SW 1271 (cell line): Measurements from ENCODE around the gene SNX3.
"Not testable (repeated sequence)": the region's sequence is repeated elsewhere in the genome, so short reads cannot be mapped to it uniquely, and the experiment has no call there.

Source experiments
- DNase-seq, 2 experiments: peaks; one replicate each; lab custom pipeline; 2025; lab: John Stamatoyannopoulos, UW

Gene SNX3

GRCh38 chr6:108260809-108261569 lies at the start of gene SNX3:
Gene SNX3, minus strand, starts transcription at chr6:108261040. Its CDS starts 119 bp downstream, at chr6:108260921.
- peak; percentile 87 to 94 for DNase-seq

- DNase-seq = no peak
These were observed 49.0 kb upstream of the SNX3 start for GRCh38 chr6:108309844-108310243.

GRCh38 chr6:108308641-108309040 lies 47.8 kb upstream of the SNX3 start:
- DNase-seq = not testable (repeated sequence)

GRCh38 chr6:108304646-108305045 lies 43.8 kb upstream of the SNX3 start:
- DNase-seq = no peak

GRCh38 chr6:108302386-108302785 lies 41.5 kb upstream of the SNX3 start:
- DNase-seq = no peak

GRCh38 chr6:108295676-108296075 lies 34.8 kb upstream of the SNX3 start:
- DNase-seq = no peak

GRCh38 chr6:108294727-108295625 lies 34.1 kb upstream of the SNX3 start, which contains the start of gene AFG1L:
Gene AFG1L, plus strand, starts transcription at chr6:108295054. Its CDS starts 26 bp downstream, at chr6:108295080.
- peak; percentile 83 to 87 for DNase-seq

- no peak for DNase-seq
These were observed 33.5 kb upstream of the SNX3 start for GRCh38 chr6:108294297-108294726.

GRCh38 chr6:108293527-108294296 lies 32.9 kb upstream of the SNX3 start:
- DNase-seq = no peak

- DNase-seq = not testable (repeated sequence)
These were observed 31.7 kb upstream of the SNX3 start for GRCh38 chr6:108292561-108292960.

GRCh38 chr6:108291091-108291490 lies 30.3 kb upstream of the SNX3 start:
- no peak for DNase-seq

GRCh38 chr6:108288742-108289141 lies 27.9 kb upstream of the SNX3 start:
- DNase-seq = no peak

GRCh38 chr6:108287373-108287772 lies 26.5 kb upstream of the SNX3 start:
- DNase-seq = no peak

GRCh38 chr6:108286366-108286765 lies 25.5 kb upstream of the SNX3 start:
- no peak for DNase-seq

GRCh38 chr6:108285381-108285780 lies 24.5 kb upstream of the SNX3 start:
- DNase-seq = no peak

GRCh38 chr6:108277831-108278230 lies 17.0 kb upstream of the SNX3 start:
- no peak for DNase-seq

- no peak for DNase-seq
These were observed 16.5 kb upstream of the SNX3 start for GRCh38 chr6:108277295-108277694.

- DNase-seq = no peak
These were observed 15.1 kb upstream of the SNX3 start for GRCh38 chr6:108275976-108276375.

GRCh38 chr6:108274546-108274945 lies 13.7 kb upstream of the SNX3 start:
- DNase-seq = no peak

- DNase-seq = not testable (repeated sequence)
These were observed 9.1 kb upstream of the SNX3 start for GRCh38 chr6:108269955-108270354.

- DNase-seq = no peak
These were observed 8.0 kb upstream of the SNX3 start for GRCh38 chr6:108268845-108269244.

GRCh38 chr6:108263371-108263770 lies 2.5 kb upstream of the SNX3 start:
- DNase-seq = no peak
